C4-2B (cell line): ENCODE measurements around the gene HOXB4.
A peak's percentile ranks its signal among the peaks of the same experiment; 100 is the strongest.

Experiments
- H3K27ac ChIP-seq: fragments of 450-650 bp; 2 replicates; pipeline ENCODE4 v1.5.1; 2017
- CTCF ChIP-seq: fragments of 450-650 bp; conservative IDR thresholded peaks from 2 replicates; pipeline ENCODE4 v1.5.1; 2017; ENCODE audit warnings: mild to moderate bottlenecking
- ZFX ChIP-seq: fragments of 450-650 bp; IDR thresholded peaks from 2 replicates; pipeline ENCODE4 v1.6.1; 2017

HOXB4 gene

DNA sequence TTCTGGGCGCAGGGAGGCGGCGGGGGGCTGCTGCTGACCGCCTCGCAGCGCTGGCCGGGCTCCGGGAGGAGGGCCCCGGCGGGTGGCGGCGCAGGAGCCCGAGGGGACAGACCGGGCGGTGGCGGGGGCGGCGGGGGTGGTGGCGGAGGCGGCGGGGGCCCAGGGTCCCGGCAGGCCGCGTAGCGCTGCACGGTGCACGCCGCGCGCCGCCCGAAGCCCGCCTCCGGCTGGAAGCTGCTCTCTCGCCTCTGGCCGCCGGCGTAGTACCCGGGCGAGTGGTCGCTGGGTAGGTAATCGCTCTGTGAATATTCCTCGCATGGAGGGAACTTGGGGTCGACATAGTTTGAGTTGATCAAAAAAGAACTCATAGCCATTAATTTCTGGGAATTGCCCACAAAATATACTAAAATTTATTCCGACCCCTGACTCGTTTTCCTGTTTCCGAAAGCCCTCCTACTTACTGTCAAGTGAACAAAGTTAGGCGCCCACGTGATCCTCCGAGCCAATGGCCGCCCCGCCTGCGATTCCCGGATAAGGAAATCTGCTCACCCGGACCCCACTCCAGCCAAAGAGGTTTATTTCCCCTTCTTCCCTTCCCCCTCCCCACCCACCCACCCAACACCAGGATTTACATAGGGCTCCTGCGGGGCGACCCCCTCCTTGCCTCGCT lies at the start of gene HOXB4:
Gene HOXB4, minus strand, starts transcription at position 405 of the 670 bp plus-strand sequence. Its CDS starts 31 bp downstream, at position 374.
- no peak within 1 kb of the TSS for H3K27ac ChIP-seq
- no peak for TF ChIP-seq ZFX
- no peak for TF ChIP-seq CTCF

DNA sequence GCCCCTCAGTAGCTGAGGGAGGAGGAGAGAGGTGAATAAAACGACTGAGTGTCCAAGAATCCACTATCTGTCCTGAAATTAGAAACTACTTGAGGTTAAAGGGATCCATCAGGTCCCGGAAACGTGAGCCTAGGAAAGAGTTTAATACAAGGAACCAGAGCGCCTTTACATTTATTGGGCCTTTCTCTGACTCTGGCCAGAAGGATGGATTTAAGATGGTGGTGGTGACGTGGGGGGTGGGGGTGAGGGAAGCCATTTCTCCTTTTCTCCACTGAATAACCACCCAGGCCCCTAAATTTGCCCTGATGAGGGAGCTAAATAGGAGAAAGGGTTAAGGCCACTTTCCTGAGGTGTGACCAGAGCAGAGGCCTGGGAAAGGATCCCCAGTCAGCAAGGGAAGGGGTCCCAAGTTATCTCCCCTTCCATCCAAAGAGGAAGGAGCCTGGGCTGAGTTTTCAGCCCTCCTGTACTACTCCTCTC lies 49.0 kb upstream of the HOXB4 start:
- H3K27ac ChIP-seq = no peak overlapping the region
- TF ChIP-seq ZFX (no peak), CTCF (no peak)

DNA sequence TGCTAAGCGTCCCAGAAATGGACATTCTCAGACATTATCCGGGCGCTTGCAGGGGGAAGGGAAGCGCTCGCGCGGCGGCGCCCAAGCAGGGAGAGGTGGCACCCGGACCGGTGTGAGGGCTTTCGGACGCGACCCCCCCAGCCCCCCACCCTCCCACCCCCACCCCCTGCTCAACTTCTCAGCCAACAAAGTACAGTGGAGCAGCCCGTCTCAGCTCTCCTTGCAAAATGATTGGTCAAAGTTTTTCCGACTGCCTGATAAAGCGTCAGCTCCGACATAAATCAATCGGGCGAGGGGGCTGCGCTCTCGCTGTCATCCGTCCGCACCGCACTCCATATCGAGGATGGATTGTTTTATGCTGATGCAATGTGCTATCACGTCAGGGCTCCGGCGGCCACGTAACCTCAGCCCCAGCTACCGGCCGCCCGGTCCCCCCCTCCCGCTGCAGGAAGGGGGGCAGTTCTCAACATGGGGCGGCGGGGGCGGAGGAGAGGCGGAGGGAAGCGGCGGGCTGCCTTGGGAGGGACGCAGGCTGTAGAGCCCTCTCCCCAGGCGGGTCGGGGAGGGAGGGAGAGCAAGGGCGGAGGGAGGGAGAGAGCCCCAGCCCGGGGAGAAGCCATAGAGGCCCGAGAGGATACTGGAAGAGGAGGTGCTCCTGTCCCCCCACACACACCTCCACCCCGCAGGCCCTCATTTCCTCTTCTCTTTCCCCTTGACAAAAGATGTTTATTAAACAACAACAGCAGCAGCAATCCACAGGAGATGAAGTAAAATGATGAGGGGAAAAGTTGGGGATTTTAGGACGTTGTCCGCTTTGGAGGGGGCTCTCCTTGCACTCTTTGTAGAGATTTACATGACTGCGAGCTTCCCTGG lies 48.3 kb upstream of the HOXB4 start, which contains the start of gene HOXB9:
Gene HOXB9, minus strand, starts transcription at position 114 of the 873 bp plus-strand sequence. Its CDS starts 89 bp downstream, at position 25.
- TF ChIP-seq CTCF (no peak), ZFX (no peak)
- peak within 1 kb of the TSS; percentile 40 for H3K27ac ChIP-seq

GRCh38 chr17:48625495-48626244 lies 47.5 kb upstream of the HOXB4 start:
- peak overlapping the region; percentile 40 for H3K27ac ChIP-seq
- TF ChIP-seq CTCF (no peak), ZFX (peak; percentile 53; the same call in 1 of the 2 replicates)

DNA sequence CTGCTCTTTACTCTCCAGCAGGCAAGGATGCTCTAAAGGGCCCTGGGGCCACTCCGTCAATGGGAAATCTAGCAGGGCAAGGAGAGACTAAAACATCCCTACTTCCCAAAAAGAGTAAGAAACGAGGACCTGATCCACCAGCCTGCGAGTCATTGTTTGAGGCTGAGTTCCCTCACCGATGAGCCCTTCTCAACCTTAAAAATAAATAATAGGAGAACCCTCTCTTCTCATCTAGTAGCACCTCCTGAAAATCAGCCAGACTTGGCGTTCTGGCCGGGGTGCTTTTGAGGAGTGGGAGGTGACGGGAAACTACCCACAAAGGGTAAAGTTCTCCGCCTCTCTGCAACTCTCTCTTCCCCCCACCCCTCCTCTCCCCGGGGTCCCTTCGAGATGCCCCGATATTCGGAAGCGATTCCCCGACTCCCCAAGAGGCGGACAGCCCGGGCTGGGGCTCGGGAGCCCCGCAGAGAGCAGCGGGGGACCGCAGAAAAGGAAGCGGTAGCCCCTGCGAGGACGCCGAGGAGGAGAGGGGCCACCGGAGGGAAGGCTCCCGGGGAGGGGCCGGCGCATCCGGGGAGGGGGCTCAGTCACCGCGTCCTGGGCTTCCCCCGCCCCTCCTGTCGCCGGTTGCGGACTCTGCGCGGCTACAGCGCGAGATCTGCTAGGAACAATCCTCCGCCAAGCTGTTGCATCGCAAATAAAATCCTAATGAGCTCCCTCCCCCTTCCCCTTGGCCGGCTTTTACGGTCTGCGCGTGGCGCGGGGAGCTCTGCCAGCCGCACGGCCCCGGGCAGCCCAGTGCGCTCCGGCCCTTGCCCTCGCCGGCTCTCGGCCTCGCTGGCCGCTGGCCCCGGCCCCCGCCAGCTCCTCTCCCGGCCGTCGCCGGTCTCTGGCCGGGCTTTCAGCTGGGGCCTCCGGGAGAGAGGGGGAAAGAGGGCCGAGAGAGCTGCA lies 46.7 kb upstream of the HOXB4 start:
- TF ChIP-seq CTCF = no peak
- no peak for TF ChIP-seq ZFX
- peak overlapping the region; percentile 40 for H3K27ac ChIP-seq

GRCh38 chr17:48624118-48624517 lies 46.0 kb upstream of the HOXB4 start:
- TF ChIP-seq CTCF = no peak
- no peak for TF ChIP-seq ZFX
- no peak overlapping the region for H3K27ac ChIP-seq
